Right lobe of liver (tissue), 4 donors: ENCODE measurements around the gene HOXD4.

Experiments
- POLR2A ChIP-seq: fragments of 450-650 bp; IDR thresholded peaks from one replicate; pipeline ENCODE4 v1.6.1; 2017; ENCODE audit warnings: antibody characterized with exemption, mild to moderate bottlenecking
- TF ChIP-seq, protein P1 (sequence below), 4 donors: fragments of 200-600 bp in 3 of 4; fragments of 450-650 bp in 1 of 4; IDR thresholded peaks; one replicate each; pipeline versions ENCODE4 v1.5.1 to v1.8.0; 2016 to 2022; ENCODE audit warnings: antibody characterized with exemption in 4 of 4, mild to moderate bottlenecking in 2 of 4
- donor health status: DM: no; HTN: no; CAD: no.
- donor health status: DM: no; HTN: no; CAD: no.
- donor health status: DM: no; HTN: yes; CAD: no.

GRCh38 chr2:176193048-176193447 lies 41.7 kb downstream of the HOXD4 start:
- TF ChIP-seq, protein P1, sequence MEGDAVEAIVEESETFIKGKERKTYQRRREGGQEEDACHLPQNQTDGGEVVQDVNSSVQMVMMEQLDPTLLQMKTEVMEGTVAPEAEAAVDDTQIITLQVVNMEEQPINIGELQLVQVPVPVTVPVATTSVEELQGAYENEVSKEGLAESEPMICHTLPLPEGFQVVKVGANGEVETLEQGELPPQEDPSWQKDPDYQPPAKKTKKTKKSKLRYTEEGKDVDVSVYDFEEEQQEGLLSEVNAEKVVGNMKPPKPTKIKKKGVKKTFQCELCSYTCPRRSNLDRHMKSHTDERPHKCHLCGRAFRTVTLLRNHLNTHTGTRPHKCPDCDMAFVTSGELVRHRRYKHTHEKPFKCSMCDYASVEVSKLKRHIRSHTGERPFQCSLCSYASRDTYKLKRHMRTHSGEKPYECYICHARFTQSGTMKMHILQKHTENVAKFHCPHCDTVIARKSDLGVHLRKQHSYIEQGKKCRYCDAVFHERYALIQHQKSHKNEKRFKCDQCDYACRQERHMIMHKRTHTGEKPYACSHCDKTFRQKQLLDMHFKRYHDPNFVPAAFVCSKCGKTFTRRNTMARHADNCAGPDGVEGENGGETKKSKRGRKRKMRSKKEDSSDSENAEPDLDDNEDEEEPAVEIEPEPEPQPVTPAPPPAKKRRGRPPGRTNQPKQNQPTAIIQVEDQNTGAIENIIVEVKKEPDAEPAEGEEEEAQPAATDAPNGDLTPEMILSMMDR (IDR thresholded peaks at IDR 0.05): no peak
- no peak for TF ChIP-seq POLR2A
